Mammary epithelial cell (primary cell): ENCODE results near the gene FBXO38.

Experiments used
- EZH2 ChIP-seq: IDR thresholded peaks from 2 replicates; pipeline ENCODE4 v1.6.1; 2012; ENCODE audit warnings: low read length, inconsistent platforms, borderline replicate concordance
- TF ChIP-seq, protein P1 (sequence below), 2 donors: IDR thresholded peaks in 1 of 2; conservative IDR thresholded peaks in 1 of 2; 2 replicates each; pipeline ENCODE4 v1.5.1; 2011 to 2012; ENCODE audit warnings: inconsistent platforms in 2 of 2, low read length in 2 of 2, mild to moderate bottlenecking in 2 of 2, control low read depth in 1 of 2, low read depth in 1 of 2; ENCODE audit not compliant: insufficient read depth in 1 of 2; ENCODE audit errors: extremely low read depth in 1 of 2

DNA sequence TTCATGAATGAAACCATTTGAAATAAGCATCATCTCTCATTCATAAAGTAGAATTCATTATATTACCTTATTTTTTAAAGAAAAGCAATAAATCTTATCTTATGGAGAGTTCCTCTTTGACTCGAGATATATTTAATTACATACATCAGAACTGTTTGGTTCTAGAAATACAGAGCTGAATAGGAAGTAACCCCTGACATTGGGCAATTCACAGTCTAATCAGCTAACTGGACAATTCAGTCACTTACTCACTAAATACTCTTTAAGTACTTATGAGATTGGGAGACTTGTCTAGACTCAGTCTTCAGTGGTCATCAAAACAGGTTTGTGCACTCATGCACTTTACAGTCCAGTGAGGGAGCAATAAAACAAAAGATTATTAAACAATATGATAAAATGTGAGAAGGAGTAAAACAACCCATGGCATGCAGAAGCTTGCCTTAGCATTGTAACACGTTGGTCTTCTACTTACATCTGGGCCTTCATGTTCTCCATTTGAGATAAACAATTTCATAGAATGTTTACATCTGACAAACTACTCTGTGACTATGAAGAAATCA lies 11.5 kb upstream of the FBXO38 start:
- TF ChIP-seq, protein P1, sequence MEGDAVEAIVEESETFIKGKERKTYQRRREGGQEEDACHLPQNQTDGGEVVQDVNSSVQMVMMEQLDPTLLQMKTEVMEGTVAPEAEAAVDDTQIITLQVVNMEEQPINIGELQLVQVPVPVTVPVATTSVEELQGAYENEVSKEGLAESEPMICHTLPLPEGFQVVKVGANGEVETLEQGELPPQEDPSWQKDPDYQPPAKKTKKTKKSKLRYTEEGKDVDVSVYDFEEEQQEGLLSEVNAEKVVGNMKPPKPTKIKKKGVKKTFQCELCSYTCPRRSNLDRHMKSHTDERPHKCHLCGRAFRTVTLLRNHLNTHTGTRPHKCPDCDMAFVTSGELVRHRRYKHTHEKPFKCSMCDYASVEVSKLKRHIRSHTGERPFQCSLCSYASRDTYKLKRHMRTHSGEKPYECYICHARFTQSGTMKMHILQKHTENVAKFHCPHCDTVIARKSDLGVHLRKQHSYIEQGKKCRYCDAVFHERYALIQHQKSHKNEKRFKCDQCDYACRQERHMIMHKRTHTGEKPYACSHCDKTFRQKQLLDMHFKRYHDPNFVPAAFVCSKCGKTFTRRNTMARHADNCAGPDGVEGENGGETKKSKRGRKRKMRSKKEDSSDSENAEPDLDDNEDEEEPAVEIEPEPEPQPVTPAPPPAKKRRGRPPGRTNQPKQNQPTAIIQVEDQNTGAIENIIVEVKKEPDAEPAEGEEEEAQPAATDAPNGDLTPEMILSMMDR (conservative IDR thresholded peaks at IDR 0.05 in 1 of 2, IDR thresholded peaks at IDR 0.05 in 1 of 2; ENCODE audit: extremely low read depth in 1 of 2, insufficient read depth in 1 of 2, low read depth in 1 of 2, low read length in 2 of 2): no peak
- no peak for TF ChIP-seq EZH2
